ENCODE results near the gene C5orf24.
A peak's percentile ranks its signal among the peaks of the same experiment; 100 is the strongest.

C5orf24 gene

DNA sequence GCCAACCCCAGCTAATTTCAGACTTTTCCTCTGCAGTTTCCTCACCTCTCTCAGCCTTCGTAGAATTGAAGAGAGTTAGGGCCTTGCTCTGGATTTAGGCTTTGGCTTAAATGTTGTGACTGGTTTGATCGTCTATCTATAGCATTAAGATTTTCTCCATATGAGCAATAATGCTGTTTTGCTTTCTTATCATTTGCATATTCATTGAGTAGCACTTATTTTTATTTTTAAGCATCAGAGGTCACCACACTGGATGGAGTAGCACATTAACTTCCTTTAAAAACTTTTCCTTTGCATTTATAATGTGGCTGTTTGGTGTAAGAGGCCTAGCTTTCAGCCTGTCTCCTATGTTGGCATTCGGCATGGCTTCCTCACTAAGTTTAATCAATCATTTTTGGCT is 46.5 kb downstream of the C5orf24 start:
- Histone ChIP-seq H3K4me2 (ENCODE audit: low read length) (peak overlapping the region; percentile 2; the same call in 1 of the 2 replicates), H3K9me2 (replicated peaks; ENCODE audit: control insufficient read depth, low read length) (no peaks in the 10 kb centered on the region), H4K20me1 (ENCODE audit: control insufficient read depth, insufficient read depth, low read depth, low read length) (no peaks in the 10 kb centered on the region), H3K27ac (ENCODE audit: low read depth, low read length) (no peak overlapping the region), H3K79me2 (ENCODE audit: control insufficient read depth, low read length) (peaks cover 23% of the 10 kb centered on the region), H3K36me3 (ENCODE audit: control insufficient read depth, low read length) (peaks cover 50% of the 10 kb centered on the region), H3K4me1 (ENCODE audit: control insufficient read depth, low read length) (peaks cover 28% of the 10 kb centered on the region), H3K27me3 (ENCODE audit: control insufficient read depth, low read length) (no peaks in the 10 kb centered on the region), H3K4me3 (ENCODE audit: low read length) (no peak overlapping the region), H3K9me3 (ENCODE audit: control insufficient read depth, insufficient read depth, low read length) (no peaks in the 10 kb centered on the region), H3F3A (ENCODE audit: control insufficient read depth, insufficient read depth) (no peaks in the 10 kb centered on the region; the same call in 1 of the 2 replicates)
- TF ChIP-seq, protein P1, sequence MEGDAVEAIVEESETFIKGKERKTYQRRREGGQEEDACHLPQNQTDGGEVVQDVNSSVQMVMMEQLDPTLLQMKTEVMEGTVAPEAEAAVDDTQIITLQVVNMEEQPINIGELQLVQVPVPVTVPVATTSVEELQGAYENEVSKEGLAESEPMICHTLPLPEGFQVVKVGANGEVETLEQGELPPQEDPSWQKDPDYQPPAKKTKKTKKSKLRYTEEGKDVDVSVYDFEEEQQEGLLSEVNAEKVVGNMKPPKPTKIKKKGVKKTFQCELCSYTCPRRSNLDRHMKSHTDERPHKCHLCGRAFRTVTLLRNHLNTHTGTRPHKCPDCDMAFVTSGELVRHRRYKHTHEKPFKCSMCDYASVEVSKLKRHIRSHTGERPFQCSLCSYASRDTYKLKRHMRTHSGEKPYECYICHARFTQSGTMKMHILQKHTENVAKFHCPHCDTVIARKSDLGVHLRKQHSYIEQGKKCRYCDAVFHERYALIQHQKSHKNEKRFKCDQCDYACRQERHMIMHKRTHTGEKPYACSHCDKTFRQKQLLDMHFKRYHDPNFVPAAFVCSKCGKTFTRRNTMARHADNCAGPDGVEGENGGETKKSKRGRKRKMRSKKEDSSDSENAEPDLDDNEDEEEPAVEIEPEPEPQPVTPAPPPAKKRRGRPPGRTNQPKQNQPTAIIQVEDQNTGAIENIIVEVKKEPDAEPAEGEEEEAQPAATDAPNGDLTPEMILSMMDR (IDR thresholded peaks at IDR 0.05; ENCODE audit: low read depth, low read length, poor library complexity, severe bottlenecking): no peak
- no peak for TF ChIP-seq EZH2phosphoT487 (IDR thresholded peaks at IDR 0.05; ENCODE audit: borderline replicate concordance, low read length)

DNA sequence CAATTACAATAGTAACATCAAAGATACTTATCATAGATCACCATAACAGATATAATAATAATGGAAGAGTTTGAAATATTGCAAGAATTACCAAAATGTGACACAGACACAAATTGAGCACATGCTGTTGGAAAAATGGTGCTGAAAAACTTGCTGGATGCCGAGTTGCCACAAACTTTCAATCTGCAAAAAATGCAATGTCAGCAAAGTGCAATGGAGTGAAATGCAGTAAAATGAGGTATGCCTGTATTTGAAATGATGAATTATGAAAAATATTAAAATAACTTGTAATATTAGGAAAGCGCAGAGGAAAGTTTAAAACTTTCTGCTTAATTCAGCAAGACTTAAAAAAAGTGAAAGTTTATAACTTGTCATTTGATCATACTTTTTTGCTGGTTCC is 47.2 kb downstream of the C5orf24 start:
- no peak overlapping the region for H3K4me3 ChIP-seq (ENCODE audit: low read length)
- no peaks in the 10 kb centered on the region for H4K20me1 ChIP-seq (ENCODE audit: control insufficient read depth, insufficient read depth, low read depth, low read length)
- peaks cover 51% of the 10 kb centered on the region for H3K36me3 ChIP-seq (ENCODE audit: control insufficient read depth, low read length)
- H3K4me2 ChIP-seq (ENCODE audit: low read length): no peak overlapping the region
- H3K27ac ChIP-seq (ENCODE audit: low read depth, low read length): no peak overlapping the region
- H3K79me2 ChIP-seq (ENCODE audit: control insufficient read depth, low read length): peaks cover 17% of the 10 kb centered on the region
- H3K27me3 ChIP-seq (ENCODE audit: control insufficient read depth, low read length): no peaks in the 10 kb centered on the region
- no peaks in the 10 kb centered on the region; the same call in 1 of the 2 replicates for H3F3A ChIP-seq (ENCODE audit: control insufficient read depth, insufficient read depth)
- H3K9me2 ChIP-seq (replicated peaks; ENCODE audit: control insufficient read depth, low read length): no peaks in the 10 kb centered on the region
- no peak for TF ChIP-seq EZH2phosphoT487 (IDR thresholded peaks at IDR 0.05; ENCODE audit: borderline replicate concordance, low read length)
- TF ChIP-seq, protein P1 (IDR thresholded peaks at IDR 0.05; ENCODE audit: low read depth, low read length, poor library complexity, severe bottlenecking): no peak
- no peaks in the 10 kb centered on the region for H3K9me3 ChIP-seq (ENCODE audit: control insufficient read depth, insufficient read depth, low read length)
- peaks cover 28% of the 10 kb centered on the region for H3K4me1 ChIP-seq (ENCODE audit: control insufficient read depth, low read length)

DNA sequence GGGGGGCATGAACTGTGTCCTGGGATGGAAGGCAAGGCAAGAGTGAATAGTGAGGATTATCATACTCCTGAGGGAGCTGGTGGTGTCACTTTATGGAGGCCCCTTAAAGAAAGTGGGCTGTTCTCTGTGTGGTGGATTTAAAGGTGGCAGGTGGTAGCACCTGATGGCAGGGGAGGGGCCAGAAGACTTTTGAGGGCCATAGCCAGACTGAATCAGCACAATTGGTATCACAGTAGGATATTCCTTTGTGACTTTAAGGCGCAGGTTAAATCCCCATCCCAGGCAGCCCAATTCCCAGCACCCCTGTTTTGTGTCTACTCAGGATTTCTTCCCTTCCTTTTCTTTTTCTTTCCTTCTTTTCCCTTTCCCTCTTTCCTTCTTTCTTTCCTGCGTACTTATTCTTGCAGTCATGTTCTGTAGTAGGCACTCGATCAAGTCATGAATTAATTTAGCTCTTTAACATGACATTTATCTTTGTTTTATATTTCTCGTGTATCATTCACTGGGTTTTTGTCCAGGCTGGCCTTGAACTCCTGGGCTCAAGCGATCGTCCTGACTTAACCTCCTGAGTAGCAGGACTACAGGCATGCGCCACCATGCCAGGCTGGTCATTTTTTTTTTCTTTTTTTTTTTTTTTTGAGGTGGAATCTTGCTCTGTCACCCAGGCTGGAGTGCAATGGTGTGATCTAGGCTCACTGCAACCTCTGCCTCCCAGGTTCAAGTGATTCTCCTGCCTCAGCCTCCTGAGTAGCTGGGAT is 48.2 kb downstream of the C5orf24 start:
- Histone ChIP-seq H3K9me3 (ENCODE audit: control insufficient read depth, insufficient read depth, low read length) (no peaks in the 10 kb centered on the region), H3K27ac (ENCODE audit: low read depth, low read length) (no peak overlapping the region), H3F3A (ENCODE audit: control insufficient read depth, insufficient read depth) (peaks cover under 1% of the 10 kb centered on the region), H3K79me2 (ENCODE audit: control insufficient read depth, low read length) (peaks cover 11% of the 10 kb centered on the region), H3K27me3 (ENCODE audit: control insufficient read depth, low read length) (no peaks in the 10 kb centered on the region), H4K20me1 (ENCODE audit: control insufficient read depth, insufficient read depth, low read depth, low read length) (no peaks in the 10 kb centered on the region), H3K9me2 (replicated peaks; ENCODE audit: control insufficient read depth, low read length) (no peaks in the 10 kb centered on the region), H3K4me3 (ENCODE audit: low read length) (no peak overlapping the region), H3K4me2 (ENCODE audit: low read length) (no peak overlapping the region), H3K36me3 (ENCODE audit: control insufficient read depth, low read length) (peaks cover 41% of the 10 kb centered on the region), H3K4me1 (ENCODE audit: control insufficient read depth, low read length) (peaks cover 28% of the 10 kb centered on the region)
- TF ChIP-seq EZH2phosphoT487 (IDR thresholded peaks at IDR 0.05; ENCODE audit: borderline replicate concordance, low read length): no peak
- TF ChIP-seq, protein P1 (IDR thresholded peaks at IDR 0.05; ENCODE audit: low read depth, low read length, poor library complexity, severe bottlenecking): no peak

All from DOHH2 (cell line).